ENCODE results near the gene LCMT1.
"Not testable (repeated sequence)": the region's sequence is repeated elsewhere in the genome, so short reads cannot be mapped to it uniquely, and the experiment has no call there.

The LCMT1 gene

DNA sequence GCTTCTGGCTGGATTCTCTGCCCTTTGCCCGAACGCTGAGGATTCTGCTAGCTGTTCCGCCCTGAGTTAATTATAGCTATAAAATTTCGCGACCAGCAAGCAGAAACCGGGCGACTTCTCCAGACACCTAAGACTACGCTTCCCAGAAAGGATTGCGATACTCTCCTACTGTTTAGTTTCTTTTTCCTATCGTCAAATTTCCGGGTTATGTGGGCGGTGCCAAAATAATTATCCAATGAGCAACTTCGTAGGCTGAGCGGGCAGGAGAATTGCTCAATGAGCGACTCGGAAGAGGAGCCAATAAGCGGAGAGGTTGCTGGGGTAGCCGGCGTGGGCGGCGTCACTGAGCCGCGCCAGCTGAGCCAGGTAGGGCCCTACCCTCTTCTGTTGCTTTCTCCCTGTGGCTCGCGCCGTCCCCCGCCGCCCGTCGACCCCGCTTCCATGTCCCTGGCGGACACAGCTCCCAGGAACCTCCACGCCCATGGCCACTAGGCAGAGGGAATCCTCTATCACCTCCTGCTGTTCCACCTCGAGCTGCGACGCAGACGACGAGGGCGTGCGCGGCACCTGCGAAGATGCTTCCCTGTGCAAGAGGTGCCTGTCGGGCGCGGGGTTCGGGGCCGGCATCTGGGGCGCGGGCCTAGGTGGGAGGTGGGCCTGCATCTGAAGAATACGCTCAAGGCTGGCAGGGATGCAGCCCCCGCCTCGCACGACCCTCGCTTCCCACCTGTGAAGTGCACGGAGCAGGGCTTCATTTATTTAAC is at the start of gene LCMT1:
Gene LCMT1 (plus strand): TSS at position 340 of the 764 bp plus-strand sequence. CDS start 142 bp downstream, at position 482.
- peak; percentile 89 for DNase-seq

DNA sequence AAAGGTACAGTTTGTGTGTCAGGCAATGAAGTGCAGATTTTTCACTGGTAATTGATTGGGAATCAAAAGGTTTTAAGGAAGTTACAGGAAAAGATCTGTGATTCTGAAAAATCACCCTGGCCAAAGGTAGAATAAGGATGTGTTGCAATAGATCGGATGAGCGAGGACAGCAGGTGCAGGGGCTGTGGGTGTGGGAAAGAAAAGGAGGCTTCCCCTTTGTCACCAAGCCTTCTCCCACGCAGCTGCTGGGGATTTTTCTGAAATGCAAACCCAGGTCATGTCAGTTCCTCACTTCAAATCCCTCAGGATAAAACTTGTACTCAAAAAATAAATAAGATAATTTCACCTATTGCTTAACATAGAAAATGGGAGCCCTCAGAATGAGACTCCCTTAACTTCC is 48.4 kb upstream of the LCMT1 start:
- no peak for DNase-seq

- DNase-seq, result no peak
Observed at GRCh38 chr16:25063865-25064264, 47.7 kb upstream of the LCMT1 start.

GRCh38 chr16:25064281-25064680 is 47.3 kb upstream of the LCMT1 start:
- not testable (repeated sequence) for DNase-seq

DNA sequence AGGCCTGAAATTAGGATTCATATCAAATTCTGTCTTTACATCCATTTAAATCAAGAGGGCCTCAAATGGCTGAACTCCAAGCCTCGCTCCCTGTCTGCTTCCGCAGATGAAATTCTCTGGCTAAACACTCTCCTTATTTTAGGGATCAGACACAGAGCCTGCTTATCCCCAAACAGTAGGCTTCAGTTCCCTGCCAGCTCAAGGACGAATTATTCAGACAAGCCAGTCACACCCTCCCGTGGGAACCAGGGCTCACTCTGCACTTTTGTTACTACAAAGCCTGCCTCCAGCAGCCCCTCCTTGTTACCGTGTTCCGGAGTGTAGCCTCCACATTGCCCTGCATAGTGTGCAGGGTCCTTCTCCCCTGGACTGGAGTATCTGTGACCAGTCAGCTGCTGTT is 46.6 kb upstream of the LCMT1 start:
- DNase-seq, result no peak

DNA sequence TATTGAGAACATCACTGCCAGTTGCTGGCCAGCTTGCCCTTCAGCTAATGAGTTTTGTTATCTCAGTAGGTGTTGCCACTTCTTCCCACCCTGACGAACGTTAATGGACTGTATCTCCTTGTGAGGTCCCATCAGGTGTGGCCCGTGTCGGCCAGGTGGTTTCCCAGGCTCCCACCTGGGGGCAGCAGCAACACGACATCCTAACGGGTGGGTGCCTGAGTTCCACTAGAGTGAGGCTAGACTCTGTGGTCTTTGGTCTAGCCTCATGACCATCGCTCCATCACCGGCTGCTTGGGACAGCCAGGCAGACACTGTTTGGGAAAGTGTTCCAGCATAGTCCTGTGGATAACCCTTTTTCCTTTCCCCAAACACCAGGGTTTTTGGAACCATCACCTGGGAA is 45.6 kb upstream of the LCMT1 start:
- no peak for DNase-seq

- no peak for DNase-seq
Observed at GRCh38 chr16:25066426-25066746, 45.2 kb upstream of the LCMT1 start.

DNA sequence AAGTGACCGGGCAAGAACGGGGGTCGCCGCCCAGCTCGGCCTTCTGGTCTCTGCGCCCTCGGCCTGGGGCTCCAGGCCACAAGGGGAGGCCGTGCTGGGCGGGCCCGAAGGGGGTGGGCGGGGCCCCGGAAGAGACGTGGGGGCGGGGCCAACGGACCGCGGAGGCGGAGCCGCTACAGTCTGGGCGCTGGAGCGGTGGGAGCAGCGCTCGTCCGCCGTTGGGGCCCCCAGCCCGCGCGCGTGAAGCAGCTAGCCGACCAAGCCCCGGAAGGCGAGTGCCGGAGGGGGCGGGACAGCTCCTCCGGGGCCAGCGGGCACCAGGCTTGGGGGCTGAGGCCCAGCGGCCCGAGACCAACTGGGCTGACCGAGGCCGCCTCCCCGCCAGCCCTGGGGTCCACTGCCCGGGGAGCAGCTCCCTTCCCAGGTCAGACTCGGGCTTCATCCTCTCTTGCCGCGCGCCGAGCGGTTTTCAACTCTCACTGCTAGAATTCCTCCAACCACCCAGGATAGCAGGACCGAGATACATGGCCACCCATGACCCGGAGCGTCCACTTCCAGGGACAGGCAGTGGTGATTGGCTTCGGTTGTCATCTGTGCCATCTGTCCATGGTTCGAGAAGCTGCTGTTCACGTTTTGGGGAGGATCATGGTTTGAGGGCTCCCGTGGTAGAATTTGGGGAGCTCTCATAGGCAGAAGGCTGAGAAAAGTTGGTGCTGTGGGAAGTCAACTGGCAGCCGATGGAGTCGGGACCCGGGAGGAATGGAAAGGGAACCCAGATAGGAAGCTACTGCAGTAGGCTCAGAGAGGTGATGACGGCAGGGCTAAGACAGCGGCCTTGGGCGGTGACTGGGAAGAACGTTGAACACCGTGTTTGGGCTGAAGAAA is 44.6 kb upstream of the LCMT1 start:
- peak; percentile 90 for DNase-seq

GRCh38 chr16:25073854-25074253 is 37.7 kb upstream of the LCMT1 start:
- DNase-seq, result no peak

DNA sequence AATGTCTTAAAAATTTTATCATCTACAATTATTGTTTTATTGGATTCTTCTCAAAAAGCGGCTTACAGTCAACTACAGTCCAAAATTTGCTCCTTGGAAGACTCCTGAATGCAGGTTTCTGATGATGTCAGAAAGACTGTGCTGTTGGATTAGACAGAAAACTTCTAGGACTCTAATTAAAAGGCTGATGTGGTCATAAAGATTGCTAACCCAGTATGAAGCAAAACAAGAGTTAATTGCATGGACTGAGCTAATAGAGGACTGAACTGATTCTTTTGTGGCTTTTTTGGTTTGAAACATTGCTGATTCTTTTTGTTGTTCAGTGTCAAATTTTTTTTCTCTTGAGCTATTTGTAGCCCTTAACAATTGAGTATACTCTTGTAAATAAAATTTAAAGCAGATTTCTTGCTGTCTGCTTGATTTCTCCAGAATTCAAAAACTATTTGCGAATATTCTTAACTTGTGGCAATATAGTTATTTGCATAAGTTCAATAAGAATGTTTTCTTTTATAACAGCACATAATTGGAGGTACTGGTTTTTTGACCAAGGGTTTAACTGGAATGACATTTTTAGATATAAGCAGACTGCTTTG is 33.1 kb upstream of the LCMT1 start:
- DNase-seq, result no peak

DNA sequence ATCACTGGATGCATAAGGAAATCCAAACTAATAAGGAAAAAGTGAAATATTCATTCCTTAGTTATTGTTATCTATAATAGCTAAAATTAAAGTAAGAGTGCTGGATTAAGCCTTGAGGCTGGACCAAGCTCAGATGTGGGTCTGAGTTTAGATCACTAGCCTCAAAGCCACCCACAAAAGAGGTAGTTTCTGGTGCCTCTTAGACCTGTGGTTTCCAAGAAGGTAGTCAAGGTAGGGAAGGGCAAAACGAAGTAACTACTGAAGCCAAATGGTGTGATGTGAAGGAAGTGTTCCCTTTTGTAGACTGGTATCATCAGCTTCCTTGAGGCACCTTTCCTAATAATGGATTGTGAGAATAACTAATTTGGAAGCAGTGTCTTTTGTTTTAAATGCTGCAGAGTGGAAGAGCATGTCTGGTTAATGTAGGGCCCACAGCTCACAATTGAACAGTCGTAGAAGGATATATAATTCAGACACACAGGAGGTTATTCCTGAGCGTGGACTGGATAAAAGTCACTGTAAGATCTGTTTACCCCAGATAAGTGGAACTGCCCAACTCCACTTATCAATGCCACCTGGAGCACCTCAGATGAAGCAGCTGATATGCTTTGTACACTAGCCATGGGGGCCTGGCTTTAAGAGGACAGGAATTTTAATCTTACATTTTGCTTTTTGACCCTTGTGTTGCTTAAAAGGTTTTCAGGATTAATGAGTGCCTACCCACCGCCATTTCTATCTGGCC is 31.7 kb upstream of the LCMT1 start:
- DNase-seq, result no peak

DNA sequence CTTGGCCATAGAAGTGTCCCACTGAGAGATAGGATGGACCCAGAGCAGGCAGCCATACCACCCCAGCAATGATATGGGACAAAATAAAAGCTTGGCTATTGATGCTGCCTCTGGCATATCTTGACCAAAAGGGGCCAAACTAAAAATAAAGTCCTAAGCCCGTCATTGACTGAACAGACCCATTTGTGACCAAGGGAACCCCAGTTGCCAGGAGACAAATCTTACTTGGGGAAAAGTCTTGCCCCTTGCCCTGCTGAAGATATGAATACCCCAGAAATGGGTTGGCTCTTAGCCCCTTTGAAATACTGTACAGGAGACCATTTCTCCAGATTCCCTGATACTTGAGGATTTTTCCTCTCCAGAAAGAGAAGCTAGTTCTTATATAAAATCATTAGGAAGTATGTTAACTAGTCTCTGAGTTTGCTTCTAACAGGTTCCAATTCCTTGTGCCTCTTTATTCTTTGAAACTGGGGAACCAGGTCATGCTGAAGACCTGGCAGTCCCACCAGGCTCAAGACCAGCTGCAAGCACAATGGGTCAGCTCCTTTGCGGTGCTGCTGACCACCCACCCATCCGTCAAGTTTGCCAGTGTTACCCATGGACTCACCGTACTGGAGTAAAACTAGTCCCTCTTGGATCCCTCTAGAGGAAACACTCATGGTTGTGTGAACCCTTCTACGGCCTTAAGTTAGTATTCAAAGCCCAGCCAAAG is 31.0 kb upstream of the LCMT1 start:
- DNase-seq, result no peak

DNA sequence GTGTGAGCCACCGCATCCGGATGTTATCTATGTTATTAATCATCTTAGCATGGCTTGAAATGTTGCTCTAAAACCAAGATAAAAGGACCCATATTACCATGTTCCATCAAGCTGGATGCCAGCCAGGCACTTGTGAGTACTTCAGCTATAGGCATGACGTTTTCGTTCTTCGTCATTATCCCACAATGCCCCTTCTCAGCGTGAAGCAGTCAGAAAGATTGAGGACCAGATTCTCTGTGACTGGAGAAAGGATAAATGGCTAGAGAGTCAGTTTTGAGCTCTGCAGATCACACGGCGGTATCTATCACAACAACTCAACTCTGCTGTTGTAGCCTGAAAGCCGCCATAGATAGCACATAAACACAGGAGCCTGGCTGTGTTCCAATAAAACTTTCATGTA is 29.8 kb upstream of the LCMT1 start:
- DNase-seq, result no peak

- no peak for DNase-seq
Observed at GRCh38 chr16:25083065-25083464, 28.5 kb upstream of the LCMT1 start.

GRCh38 chr16:25083701-25084100 is 27.8 kb upstream of the LCMT1 start:
- DNase-seq, result no peak

DNA sequence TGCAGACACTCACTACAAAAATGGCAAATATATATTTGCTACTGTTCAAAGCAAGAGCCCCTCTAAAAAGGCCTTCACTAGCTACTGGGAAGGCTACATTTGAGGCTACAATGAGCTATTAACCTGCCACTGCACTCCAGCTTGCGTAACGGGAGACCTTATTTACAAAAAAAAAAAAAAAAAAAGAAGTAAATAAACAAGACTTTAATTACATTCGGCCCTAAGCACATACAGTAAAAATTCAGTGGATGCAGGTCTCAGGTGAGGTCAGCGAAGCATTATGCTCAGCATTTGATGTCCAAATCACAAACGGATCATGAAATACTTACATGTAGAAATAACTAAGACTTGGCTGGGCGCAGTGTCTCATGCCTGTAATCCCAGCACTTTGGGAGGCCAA is 26.7 kb upstream of the LCMT1 start:
- DNase-seq, result no peak

DNA sequence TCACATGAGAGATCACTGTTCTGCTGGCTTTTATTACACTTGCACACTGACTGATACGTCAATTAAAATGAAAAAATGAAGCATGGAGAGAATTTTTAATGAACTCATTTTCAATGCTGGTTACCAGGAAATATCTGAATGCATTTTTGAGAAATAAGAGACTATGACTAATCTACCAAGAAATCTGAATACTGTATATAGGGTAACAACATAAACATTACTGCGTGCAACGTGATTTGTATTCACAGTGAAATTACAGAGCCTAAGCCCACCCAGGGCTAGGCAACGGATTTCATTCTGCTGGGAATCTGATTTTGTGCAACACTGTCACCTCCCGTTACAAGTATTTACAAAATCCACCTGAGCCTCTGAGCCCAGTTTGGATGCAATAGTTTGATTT is 23.8 kb upstream of the LCMT1 start:
- DNase-seq, result no peak

GRCh38 chr16:25089351-25089750 is 22.2 kb upstream of the LCMT1 start:
- DNase-seq, result no peak

DNA sequence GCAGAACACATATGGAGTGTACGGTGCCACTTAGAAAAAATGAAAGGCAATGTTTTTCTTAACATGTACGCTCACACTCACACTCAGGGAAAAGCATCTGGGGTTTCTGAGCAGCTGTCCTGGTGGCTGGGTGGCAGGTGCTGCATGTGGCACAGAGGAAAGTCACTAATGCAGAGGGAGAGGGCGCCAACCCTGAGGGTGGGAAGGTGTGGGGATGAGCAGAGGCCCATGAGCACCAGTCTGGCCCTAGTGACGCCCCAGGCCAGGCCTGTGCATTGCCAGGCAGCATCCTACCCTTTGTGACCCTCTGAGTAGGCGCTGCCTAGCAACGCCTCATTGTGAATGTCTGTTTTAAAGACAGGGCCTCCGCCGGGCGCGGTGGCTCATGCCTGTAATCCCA is 19.1 kb upstream of the LCMT1 start:
- DNase-seq, result no peak

GRCh38 chr16:25093208-25094061 is 18.1 kb upstream of the LCMT1 start:
- peak; percentile 28 for DNase-seq

GRCh38 chr16:25094596-25094995 is 16.9 kb upstream of the LCMT1 start:
- no peak for DNase-seq

- no peak for DNase-seq
Observed at GRCh38 chr16:25095636-25096035, 15.9 kb upstream of the LCMT1 start.
